Pancreas (tissue), 10 donors: ENCODE data around the gene EHF. TPM values are rescaled to one million over a fixed set of nuclear protein-coding genes. Genes with fewer than 3 reads are reported as not detected.
"Not testable (repeated sequence)": the region's sequence is repeated elsewhere in the genome, so short reads cannot be mapped to it uniquely, and the experiment has no call there.

Experiments used
- ATAC-seq, 4 donors: fragments of 200-7000 bp; cut with Tn5 transposase; one replicate each; pipeline versions ENCODE4 v1.8.0 to v1.9.1; 2020; ENCODE audit warnings: mild to moderate bottlenecking in 4 of 4, moderate library complexity in 4 of 4
- DNase-seq, 6 donors: peaks; one replicate each; pipeline ENCODE4 v3.0.0-alpha.2; 2020
- FAIRE-seq: peaks from 2 replicates; lab custom pipeline; 2012; peaks lifted over from hg19 to GRCh38; lab: Jason Lieb, UNC
- H3K27ac ChIP-seq, 4 donors: fragments of 200-600 bp; sonication (generic); 1 replicate in 3 of 4; 2 replicates in 1 of 4; pipeline versions ENCODE4 v1.5.0 to v1.8.0; 2020
- H3K27me3 ChIP-seq, 4 donors: fragments of 200-600 bp; one replicate each; pipeline ENCODE4 v1.8.0; 2021
- H3K36me3 ChIP-seq, 3 donors: fragments of 200-600 bp; sonication (generic) in 1 of 3; one replicate each; pipeline versions ENCODE4 v1.5.0 to v1.8.0; 2020 to 2021
- H3K4me1 ChIP-seq, 3 donors: fragments of 200-600 bp; one replicate each; pipeline ENCODE4 v1.8.0; 2021
- H3K4me3 ChIP-seq, 4 donors: fragments of 200-600 bp; sonication (generic) in 2 of 4; one replicate each; pipeline versions ENCODE4 v1.5.0 to v1.8.0; 2020 to 2021
- H3K9me3 ChIP-seq, 4 donors: fragments of 200-600 bp; one replicate each; pipeline ENCODE4 v1.8.0; 2021
- WGBS, 2 donors: extraction: QIAGEN DNeasy Blood & Tissue Kit; methylation state at CpG; one replicate each; pipeline ENCODE4 v1.1.7; 2013; 5-methylcytosine and 5-hydroxymethylcytosine counted together
- intact Hi-C, 3 donors: fragments of 100-400 bp; cut with DNase I; formaldehyde crosslinking; loops; one replicate each; pipeline versions ENCODE4 v1.11.1 to v1.14.2; 2022
- polyA plus RNA-seq, 2 donors: library from polyadenylated mRNA; stranded (reverse); fragments of 200-250 nt; gene quantifications; one replicate each; pipeline ENCODE4 v1.2.3, GENCODE V29; 2013
- total RNA-seq, 6 donors: library from RNA; stranded (reverse); fragmentation: NEBNext Ultra II Directional in 4 of 6; extraction: Animal tissue kit (Norgen Biotek cat#: 25700) in 4 of 6; gene quantifications; one replicate each; pipeline versions ENCODE4 v1.2.1 to v1.2.4, GENCODE V29; 2021 to 2023
- TF ChIP-seq, protein P1 (sequence below), 4 donors: fragments of 200-600 bp; sonication (generic) in 3 of 4; IDR thresholded peaks; one replicate each; pipeline versions ENCODE4 v1.5.0 to v1.8.0; 2021; ENCODE audit warnings: antibody characterized with exemption in 4 of 4
- donor health status: healthy with polysubstance abuse.
- donor health status: DM: no; HTN: no; CAD: no; lungs with moderate emphysema.
- donor health status: DM: no; HTN: no; CAD: no.
- donor health status: control.
- donor health status: control.
- donor health status: Bipolar disorder and iron deficiency.
- donor health status: DM: yes; HTN: yes; CAD: no.
- donor health status: DM: no; HTN: no; CAD: no.
- donor health status: DM: no; HTN: no; CAD: no.
- donor health status: DM: yes; HTN: yes; CAD: no.

EHF gene
- total and polyA plus RNA-seq, 8 donors, result 7.7 to 58.2 (median 32.4) TPM

DNA sequence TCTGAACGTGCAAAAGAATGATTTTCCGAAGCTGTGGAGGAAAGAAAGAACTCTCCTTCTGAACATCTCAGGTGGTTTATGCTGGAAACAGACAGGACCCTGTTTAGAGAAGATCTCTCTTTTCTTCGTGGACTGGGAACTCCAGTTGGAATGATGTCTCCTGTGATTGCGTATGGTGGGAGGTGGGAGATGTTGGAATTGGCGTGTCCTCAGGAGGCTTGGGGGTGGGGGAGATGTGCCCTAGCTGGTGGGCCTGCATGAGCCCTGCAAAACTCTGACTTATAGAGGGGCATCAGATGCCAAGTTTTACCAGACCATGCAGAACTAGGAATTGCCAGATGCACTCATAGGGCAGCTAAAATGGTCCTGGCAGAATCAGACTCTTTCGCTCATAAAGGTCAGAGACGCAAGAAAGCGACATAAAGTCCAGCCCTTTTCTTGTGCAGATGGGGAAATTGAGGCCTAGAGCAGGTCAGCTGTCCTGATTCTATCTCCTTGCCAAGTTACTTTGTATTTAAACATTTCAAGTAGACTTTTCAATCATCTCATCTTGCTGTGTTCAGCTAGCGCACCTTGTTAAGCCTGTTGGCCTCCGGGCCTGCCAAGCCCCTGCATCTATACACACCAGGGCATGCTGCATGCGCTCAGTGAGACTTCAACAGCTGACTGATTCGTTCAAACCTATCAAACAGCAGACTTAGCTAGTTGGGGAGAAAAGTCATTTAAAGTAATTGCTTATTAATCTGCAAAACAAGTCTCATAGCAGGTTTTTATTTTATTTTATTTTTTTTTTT is 34.2 kb upstream of the EHF start:
- H3K36me3 ChIP-seq, result no peaks in the 10 kb centered on the region
- no peaks in the 10 kb centered on the region for H3K27me3 ChIP-seq
- no peak overlapping the region for H3K4me3 ChIP-seq
- peak; percentile 10 to 26 (median 16) for ATAC-seq
- TF ChIP-seq, protein P1, sequence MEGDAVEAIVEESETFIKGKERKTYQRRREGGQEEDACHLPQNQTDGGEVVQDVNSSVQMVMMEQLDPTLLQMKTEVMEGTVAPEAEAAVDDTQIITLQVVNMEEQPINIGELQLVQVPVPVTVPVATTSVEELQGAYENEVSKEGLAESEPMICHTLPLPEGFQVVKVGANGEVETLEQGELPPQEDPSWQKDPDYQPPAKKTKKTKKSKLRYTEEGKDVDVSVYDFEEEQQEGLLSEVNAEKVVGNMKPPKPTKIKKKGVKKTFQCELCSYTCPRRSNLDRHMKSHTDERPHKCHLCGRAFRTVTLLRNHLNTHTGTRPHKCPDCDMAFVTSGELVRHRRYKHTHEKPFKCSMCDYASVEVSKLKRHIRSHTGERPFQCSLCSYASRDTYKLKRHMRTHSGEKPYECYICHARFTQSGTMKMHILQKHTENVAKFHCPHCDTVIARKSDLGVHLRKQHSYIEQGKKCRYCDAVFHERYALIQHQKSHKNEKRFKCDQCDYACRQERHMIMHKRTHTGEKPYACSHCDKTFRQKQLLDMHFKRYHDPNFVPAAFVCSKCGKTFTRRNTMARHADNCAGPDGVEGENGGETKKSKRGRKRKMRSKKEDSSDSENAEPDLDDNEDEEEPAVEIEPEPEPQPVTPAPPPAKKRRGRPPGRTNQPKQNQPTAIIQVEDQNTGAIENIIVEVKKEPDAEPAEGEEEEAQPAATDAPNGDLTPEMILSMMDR (IDR thresholded peaks at IDR 0.05), result no peak
- H3K27ac ChIP-seq, result peak overlapping the region in 1 of 4 donors; percentile 52
- no peak for FAIRE-seq
- H3K9me3 ChIP-seq, result no peaks in the 10 kb centered on the region
- WGBS, 2 donors, result 33 to 38% methylated on average over 12 of the region's 12 CpGs
- DNase-seq, result no peak
- intact Hi-C loops, result loop anchor here in 2 of 3 donors (5.0 to 10.0 kb wide), 3 partner anchors 66 to 311 kb away; no protein-coding TSS in a partner anchor
- peaks cover 6 to 18% (median 7%) of the 10 kb centered on the region in 3 donors for H3K4me1 ChIP-seq

DNA sequence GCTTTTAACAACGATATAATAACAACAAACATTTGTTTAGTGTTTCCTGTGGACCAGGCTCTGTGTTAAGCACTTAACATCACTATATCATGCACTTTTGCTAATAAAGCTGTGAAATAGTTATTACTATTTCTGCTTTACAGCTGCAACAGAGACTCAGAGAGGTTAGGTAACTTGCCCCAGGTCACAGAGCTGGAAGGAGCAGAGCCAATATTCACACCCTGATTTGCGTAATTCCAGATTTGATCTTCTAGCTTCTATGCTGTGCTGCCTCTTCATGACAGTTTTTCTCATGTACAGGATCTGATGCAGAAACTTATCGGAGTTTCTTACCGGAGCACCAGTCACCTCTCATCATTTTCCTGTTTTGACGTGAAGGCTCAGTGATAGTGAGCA is 33.6 kb upstream of the EHF start:
- no peak overlapping the region for H3K4me3 ChIP-seq
- peaks cover 6 to 18% (median 7%) of the 10 kb centered on the region in 3 donors for H3K4me1 ChIP-seq
- ATAC-seq (no peak), DNase-seq (no peak), FAIRE-seq (no peak)
- intact Hi-C loops, result loop anchor here in 2 of 3 donors (5.0 to 10.0 kb wide), 3 partner anchors 65 to 310 kb away; no protein-coding TSS in a partner anchor
- 77 to 83% methylated on average over 5 of the region's 5 CpGs for whole genome bisulfite sequencing, 2 donors
- H3K27ac ChIP-seq, result no peak overlapping the region
- TF ChIP-seq, protein P1 (IDR thresholded peaks at IDR 0.05), result no peak
- no peaks in the 10 kb centered on the region for H3K9me3 ChIP-seq
- H3K27me3 ChIP-seq, result no peaks in the 10 kb centered on the region
- H3K36me3 ChIP-seq, result no peaks in the 10 kb centered on the region

DNA sequence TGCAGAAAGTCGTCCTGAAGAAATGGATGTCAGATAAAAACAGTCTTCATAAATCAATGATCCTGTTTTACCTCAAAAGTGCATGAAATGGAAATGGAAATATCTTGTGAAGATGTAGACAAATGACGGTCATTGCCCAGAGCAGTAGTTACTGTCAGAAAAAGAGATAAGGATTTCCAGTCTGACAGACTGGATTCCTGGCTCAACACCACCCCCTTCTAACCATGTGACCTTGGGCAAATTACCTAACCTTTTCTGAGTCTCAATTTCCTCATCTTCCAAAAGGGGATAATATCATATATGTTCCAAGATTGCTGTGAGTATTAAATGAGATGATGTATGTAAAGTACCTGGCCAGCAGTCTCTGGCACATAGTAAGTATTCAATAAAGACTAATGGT is 32.9 kb upstream of the EHF start:
- intact Hi-C loops, result loop anchor here in 2 of 3 donors (5.0 to 10.0 kb wide), 3 partner anchors 64 to 309 kb away; no protein-coding TSS in a partner anchor
- 28 to 32% methylated on average over 2 of the region's 2 CpGs for WGBS, 2 donors

DNA sequence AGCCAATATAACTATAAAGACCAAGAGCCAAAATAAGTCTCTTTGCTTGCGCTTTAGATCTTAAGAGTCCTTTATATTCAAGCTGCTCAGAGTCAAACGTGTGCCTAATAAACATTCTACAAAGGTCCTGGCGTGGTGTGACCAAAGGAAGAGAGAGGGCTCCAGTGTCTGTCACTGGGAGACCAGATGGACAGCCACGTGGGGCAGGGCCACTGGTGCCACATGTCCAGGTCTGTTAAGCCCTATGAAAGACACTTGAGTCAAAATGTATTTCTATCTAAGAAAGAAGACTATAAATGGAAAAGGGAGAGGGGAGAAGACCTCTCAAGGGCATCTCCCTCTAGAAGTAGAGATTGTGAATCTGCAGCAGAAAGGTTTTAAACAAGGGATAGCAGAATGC is 32.2 kb upstream of the EHF start:
- intact Hi-C loops, result loop anchor here in 2 of 3 donors (5.0 to 10.0 kb wide), 3 partner anchors 64 to 309 kb away; no protein-coding TSS in a partner anchor
- peak overlapping the region in 2 of 4 donors; percentile 16 to 47 for H3K27ac ChIP-seq
- DNase-seq, result no peak
- H3K4me1 ChIP-seq, result peaks cover 0 to 14% (median 7%) of the 10 kb centered on the region in 3 donors
- WGBS, 2 donors, result 78 to 80% methylated on average over 4 of the region's 4 CpGs
- no peak for ATAC-seq
- H3K9me3 ChIP-seq, result no peaks in the 10 kb centered on the region
- H3K36me3 ChIP-seq, result no peaks in the 10 kb centered on the region
- TF ChIP-seq, protein P1 (IDR thresholded peaks at IDR 0.05), result no peak
- H3K4me3 ChIP-seq, result no peak overlapping the region
- H3K27me3 ChIP-seq, result no peaks in the 10 kb centered on the region
- no peak for FAIRE-seq

More for the DNA sequence above, 32.9 kb upstream of the EHF start:
- Histone ChIP-seq H3K27ac (no peak overlapping the region), H3K4me1 (peaks cover 5 to 18% (median 7%) of the 10 kb centered on the region in 3 donors), H3K9me3 (no peaks in the 10 kb centered on the region), H3K4me3 (no peak overlapping the region), H3K27me3 (no peaks in the 10 kb centered on the region), H3K36me3 (no peaks in the 10 kb centered on the region)
- DNase-seq (no peak), FAIRE-seq (no peak), ATAC-seq (no peak)
- TF ChIP-seq, protein P1 (IDR thresholded peaks at IDR 0.05), result no peak

DNA sequence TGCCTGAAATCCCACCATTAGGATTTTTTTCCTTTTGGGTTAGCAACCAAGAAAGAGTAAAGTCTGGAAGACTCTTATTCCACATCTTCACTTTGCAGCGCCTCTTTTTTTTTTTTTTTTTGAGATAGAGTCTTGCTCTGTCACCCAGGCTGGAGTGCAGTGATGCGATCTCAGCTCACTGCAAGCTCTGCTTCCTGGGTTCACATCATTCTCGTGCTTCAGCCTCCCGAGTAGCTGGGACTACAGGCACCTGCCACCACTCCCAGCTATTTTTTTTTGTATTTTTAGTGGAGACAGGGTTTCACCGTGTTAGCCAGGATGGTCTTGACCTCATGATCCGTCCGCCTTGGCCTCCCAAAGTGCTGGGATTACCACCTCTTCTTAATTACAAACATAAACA is 31.7 kb upstream of the EHF start:
- Histone ChIP-seq H3K4me1 (peaks cover 0 to 14% (median 7%) of the 10 kb centered on the region in 3 donors), H3K27ac (peak overlapping the region in 3 of 4 donors; percentile 16 to 47 (median 30))
- not testable (repeated sequence) for DNase-seq, FAIRE-seq, H3K4me3 ChIP-seq, ATAC-seq, H3K36me3 ChIP-seq, H3K27me3 ChIP-seq, H3K9me3 ChIP-seq
- 71 to 78% methylated on average over 7 of the region's 7 CpGs for WGBS, 2 donors
- intact Hi-C loops, result loop anchor here in 2 of 3 donors (5.0 to 10.0 kb wide), 3 partner anchors 63 to 308 kb away; no protein-coding TSS in a partner anchor
